ENCODE data around the gene CGB5.

Gene CGB5

GRCh38 chr19:49006905-49007304, 36.7 kb upstream of the CGB5 start:
- in situ Hi-C loops (cut with HindIII; ENCODE audit: low pct_ligation_motif_present, low sequenced_read_pairs), result no loop called here
- H3K36me3 ChIP-seq (replicated peaks), result peaks cover 76% of the 10 kb centered on the region
- H3K27me3 ChIP-seq (replicated peaks), result no peaks in the 10 kb centered on the region
- no peak for TF ChIP-seq CTCF (IDR thresholded peaks at IDR 0.05; ENCODE audit: low read depth, low read length, missing control alignments)
- H3K27ac ChIP-seq, result no peak overlapping the region
- H3K4me3 ChIP-seq (ENCODE audit: low read depth, low read length), result no peak overlapping the region
- no peak for DNase-seq

GRCh38 chr19:49009828-49010227, 33.8 kb upstream of the CGB5 start:
- no peak for TF ChIP-seq CTCF (IDR thresholded peaks at IDR 0.05; ENCODE audit: low read depth, low read length, missing control alignments)

GRCh38 chr19:49010453-49010852, 33.2 kb upstream of the CGB5 start:
- no peak for DNase-seq
- H3K36me3 ChIP-seq (replicated peaks), result peaks cover 64% of the 10 kb centered on the region
- in situ Hi-C loops (cut with HindIII; ENCODE audit: low pct_ligation_motif_present, low sequenced_read_pairs), result no loop called here

More at GRCh38 chr19:49009828-49010227, 33.8 kb upstream of the CGB5 start:
- Histone ChIP-seq H3K4me3 (ENCODE audit: low read depth, low read length) (no peak overlapping the region), H3K27me3 (replicated peaks) (no peaks in the 10 kb centered on the region), H3K36me3 (replicated peaks) (peaks cover 65% of the 10 kb centered on the region), H3K27ac (no peak overlapping the region)
- in situ Hi-C loops (cut with HindIII; ENCODE audit: low pct_ligation_motif_present, low sequenced_read_pairs), result no loop called here
- no peak for DNase-seq

GRCh38 chr19:49011194-49011593, 32.5 kb upstream of the CGB5 start:
- no peak overlapping the region for H3K4me3 ChIP-seq (ENCODE audit: low read depth, low read length)
- H3K27ac ChIP-seq, result no peak overlapping the region
- H3K36me3 ChIP-seq (replicated peaks), result peaks cover 58% of the 10 kb centered on the region
- DNase-seq, result no peak
- in situ Hi-C loops (cut with HindIII; ENCODE audit: low pct_ligation_motif_present, low sequenced_read_pairs), result no loop called here
- TF ChIP-seq CTCF (IDR thresholded peaks at IDR 0.05; ENCODE audit: low read depth, low read length, missing control alignments), result no peak
- H3K27me3 ChIP-seq (replicated peaks), result no peaks in the 10 kb centered on the region

More at GRCh38 chr19:49010453-49010852, 33.2 kb upstream of the CGB5 start:
- Histone ChIP-seq H3K4me3 (ENCODE audit: low read depth, low read length) (no peak overlapping the region), H3K27ac (no peak overlapping the region), H3K27me3 (replicated peaks) (no peaks in the 10 kb centered on the region)
- TF ChIP-seq CTCF (IDR thresholded peaks at IDR 0.05; ENCODE audit: low read depth, low read length, missing control alignments), result no peak

GRCh38 chr19:49014123-49014869, 29.4 kb upstream of the CGB5 start:
- no peaks in the 10 kb centered on the region for H3K27me3 ChIP-seq (replicated peaks)

More at GRCh38 chr19:49014123-49014869, 29.4 kb upstream of the CGB5 start:
- no peak for TF ChIP-seq CTCF (IDR thresholded peaks at IDR 0.05; ENCODE audit: low read depth, low read length, missing control alignments)
- H3K4me3 ChIP-seq (ENCODE audit: low read depth, low read length), result no peak overlapping the region
- peaks cover 40% of the 10 kb centered on the region for H3K36me3 ChIP-seq (replicated peaks)
- H3K27ac ChIP-seq, result no peak overlapping the region
- in situ Hi-C loops (cut with HindIII; ENCODE audit: low pct_ligation_motif_present, low sequenced_read_pairs), result no loop called here
- DNase-seq, result no peak

Measured in brain microvascular endothelial cell (primary cell).